AG10803 (cell line): ENCODE measurements around the gene GPHA2.

Experiments used
- DNase-seq: peaks from one replicate; pipeline ENCODE4 v3.0.0; 2010; ENCODE audit warnings: low read depth
- H3K4me3 ChIP-seq: 2 replicates; pipeline ENCODE4 v1.5.1; 2011; ENCODE audit warnings: mild to moderate bottlenecking, low read length, control low read depth
- CTCF ChIP-seq: conservative IDR thresholded peaks from 2 replicates; pipeline ENCODE4 v1.5.1; 2011; ENCODE audit warnings: mild to moderate bottlenecking, low read length, control low read depth, inconsistent platforms

GPHA2 gene

GRCh38 chr11:64902102-64902900 is 33.4 kb downstream of the GPHA2 start:
- DNase-seq = no peak
- no peak overlapping the region for H3K4me3 ChIP-seq
- TF ChIP-seq CTCF = no peak

- DNase-seq = no peak
- no peak overlapping the region for H3K4me3 ChIP-seq
- TF ChIP-seq CTCF = no peak
These were observed 34.9 kb downstream of the GPHA2 start for GRCh38 chr11:64900774-64901173.

GRCh38 chr11:64900263-64900678 is 35.4 kb downstream of the GPHA2 start:
- TF ChIP-seq CTCF = no peak
- no peak overlapping the region for H3K4me3 ChIP-seq
- no peak for DNase-seq

GRCh38 chr11:64898541-64898940 is 37.2 kb downstream of the GPHA2 start:
- DNase-seq = no peak
- H3K4me3 ChIP-seq = no peak overlapping the region
- TF ChIP-seq CTCF = no peak

GRCh38 chr11:64898076-64898445 is 37.6 kb downstream of the GPHA2 start:
- no peak for DNase-seq
- TF ChIP-seq CTCF = no peak

GRCh38 chr11:64897381-64898075 is 38.2 kb downstream of the GPHA2 start:
- no peak for TF ChIP-seq CTCF
- no peak overlapping the region for H3K4me3 ChIP-seq

More at GRCh38 chr11:64898076-64898445, 37.6 kb downstream of the GPHA2 start:
- no peak overlapping the region for H3K4me3 ChIP-seq

More at GRCh38 chr11:64897381-64898075, 38.2 kb downstream of the GPHA2 start:
- DNase-seq = no peak
